Esophagus squamous epithelium (tissue), 5 donors: ENCODE data around the gene CEND1. TPM values are rescaled to one million over a fixed set of nuclear protein-coding genes. Genes with fewer than 3 reads are reported as not detected.

Experiments used
- DNase-seq: peaks from one replicate; lab custom pipeline; 2025; lab: John Stamatoyannopoulos, UW
- H3K27ac ChIP-seq, 4 donors: fragments of 200-600 bp; sonication (generic); one replicate each; pipeline ENCODE4 v1.5.1; 2016 to 2019; ENCODE audit warnings: mild to moderate bottlenecking in 1 of 4
- H3K27me3 ChIP-seq, 4 donors: fragments of 200-600 bp; sonication (generic); 1 replicate in 3 of 4; 2 replicates in 1 of 4; pipeline versions ENCODE4 v1.5.1 to v1.6.0; 2017 to 2021; ENCODE audit warnings: antibody characterized with exemption in 1 of 4
- H3K36me3 ChIP-seq, 3 donors: fragments of 200-600 bp; sonication (generic); one replicate each; pipeline ENCODE4 v1.5.1; 2016 to 2019
- H3K4me1 ChIP-seq, 3 donors: fragments of 200-600 bp; sonication (generic); one replicate each; pipeline ENCODE4 v1.5.1; 2017 to 2019
- H3K4me3 ChIP-seq, 4 donors: fragments of 200-600 bp; sonication (generic); 1 replicate in 3 of 4; 2 replicates in 1 of 4; pipeline ENCODE4 v1.5.1; 2016 to 2019; ENCODE audit warnings: mild to moderate bottlenecking in 2 of 4, moderate library complexity in 1 of 4
- H3K9me3 ChIP-seq, 3 donors: fragments of 200-600 bp; sonication (generic); one replicate each; pipeline ENCODE4 v1.5.1; 2016 to 2019
- POLR2A ChIP-seq, 4 donors: fragments of 450-650 bp; IDR thresholded peaks; one replicate each; pipeline ENCODE4 v1.6.1; 2017; ENCODE audit warnings: antibody characterized with exemption in 4 of 4, mild to moderate bottlenecking in 4 of 4, moderate library complexity in 3 of 4
- WGBS, 2 donors: methylation state at CpG; one replicate each; pipeline ENCODE4 v1.1.5; 2018; 5-methylcytosine and 5-hydroxymethylcytosine counted together
- intact Hi-C: fragments of 100-400 bp; cut with DNase I; formaldehyde crosslinking; loops from one replicate; pipeline ENCODE4 v1.15.0; 2022
- total RNA-seq, 4 donors: library from RNA; depleted of rRNA; stranded (reverse); fragments of >200 nt; gene quantifications; one replicate each; pipeline ENCODE4 v1.1.0, GENCODE V29; 2016
- TF ChIP-seq, protein P1 (sequence below), 6 experiments: fragments of 450-650 bp in 4 of 6; fragments of 200-600 bp in 2 of 6; sonication (generic) in 2 of 6; IDR thresholded peaks; one replicate each; pipeline ENCODE4 v1.5.1; 2016 to 2019; ENCODE audit warnings: antibody characterized with exemption in 6 of 6, mild to moderate bottlenecking in 4 of 6, moderate library complexity in 4 of 6
- donor health status: DM: yes; HTN: yes; CAD: no.

CEND1 gene
- total RNA-seq, 4 donors from 2014 or later, result 0.15 TPM; not detected in 3

- 95 to 97% methylated on average over 2 of the region's 2 CpGs for WGBS, 2 donors
- peaks cover 33 to 97% (median 44%) of the 10 kb centered on the region in 3 donors for H3K36me3 ChIP-seq
- peaks cover 0 to 39% (median 7%) of the 10 kb centered on the region in 3 donors for H3K4me1 ChIP-seq
- no peak overlapping the region for H3K4me3 ChIP-seq
- TF ChIP-seq, protein P1, sequence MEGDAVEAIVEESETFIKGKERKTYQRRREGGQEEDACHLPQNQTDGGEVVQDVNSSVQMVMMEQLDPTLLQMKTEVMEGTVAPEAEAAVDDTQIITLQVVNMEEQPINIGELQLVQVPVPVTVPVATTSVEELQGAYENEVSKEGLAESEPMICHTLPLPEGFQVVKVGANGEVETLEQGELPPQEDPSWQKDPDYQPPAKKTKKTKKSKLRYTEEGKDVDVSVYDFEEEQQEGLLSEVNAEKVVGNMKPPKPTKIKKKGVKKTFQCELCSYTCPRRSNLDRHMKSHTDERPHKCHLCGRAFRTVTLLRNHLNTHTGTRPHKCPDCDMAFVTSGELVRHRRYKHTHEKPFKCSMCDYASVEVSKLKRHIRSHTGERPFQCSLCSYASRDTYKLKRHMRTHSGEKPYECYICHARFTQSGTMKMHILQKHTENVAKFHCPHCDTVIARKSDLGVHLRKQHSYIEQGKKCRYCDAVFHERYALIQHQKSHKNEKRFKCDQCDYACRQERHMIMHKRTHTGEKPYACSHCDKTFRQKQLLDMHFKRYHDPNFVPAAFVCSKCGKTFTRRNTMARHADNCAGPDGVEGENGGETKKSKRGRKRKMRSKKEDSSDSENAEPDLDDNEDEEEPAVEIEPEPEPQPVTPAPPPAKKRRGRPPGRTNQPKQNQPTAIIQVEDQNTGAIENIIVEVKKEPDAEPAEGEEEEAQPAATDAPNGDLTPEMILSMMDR (IDR thresholded peaks at IDR 0.05), result no peak
- no peak for TF ChIP-seq POLR2A (IDR thresholded peaks at IDR 0.05)
- H3K27me3 ChIP-seq, result no peaks in the 10 kb centered on the region
- H3K9me3 ChIP-seq, result no peaks in the 10 kb centered on the region
- H3K27ac ChIP-seq, result no peak overlapping the region
- intact Hi-C loops, result no loop called here
- DNase-seq, result no peak
These were observed 23.0 kb downstream of the CEND1 start for GRCh38 chr11:766936-767210.

GRCh38 chr11:766106-766935 is 23.6 kb downstream of the CEND1 start:
- Histone ChIP-seq H3K9me3 (no peaks in the 10 kb centered on the region), H3K4me1 (peaks cover 0 to 36% (median 7%) of the 10 kb centered on the region in 3 donors), H3K27ac (peak overlapping the region in 2 of 4 donors; percentile 14 to 89), H3K36me3 (peaks cover 33 to 97% (median 49%) of the 10 kb centered on the region in 3 donors), H3K27me3 (no peaks in the 10 kb centered on the region), H3K4me3 (no peak overlapping the region)
- TF ChIP-seq POLR2A (IDR thresholded peaks at IDR 0.05), result no peak
- TF ChIP-seq, protein P1 (IDR thresholded peaks at IDR 0.05), result no peak
- 52 to 54% methylated on average over 5 of the region's 11 CpGs for WGBS, 2 donors
- intact Hi-C loops, result no loop called here
- DNase-seq, result no peak

DNA sequence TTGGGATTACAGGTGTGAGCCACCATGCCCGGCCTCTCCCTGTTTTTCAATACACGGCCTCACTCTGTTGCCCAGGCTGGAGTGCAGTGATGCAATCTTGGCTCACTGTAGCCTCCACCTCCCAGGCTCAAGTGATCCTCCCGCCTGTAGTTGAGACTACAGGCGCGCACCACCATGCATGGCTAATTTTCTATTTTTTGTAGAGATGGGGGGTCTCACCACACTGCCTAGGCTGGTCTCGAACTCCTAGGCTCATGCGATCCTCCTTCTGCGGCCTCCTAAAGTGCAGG is 24.1 kb downstream of the CEND1 start:
- Histone ChIP-seq H3K27me3 (no peaks in the 10 kb centered on the region), H3K36me3 (peaks cover 33 to 97% (median 52%) of the 10 kb centered on the region in 3 donors), H3K27ac (peak overlapping the region in 2 of 4 donors; percentile 14 to 89), H3K9me3 (no peaks in the 10 kb centered on the region), H3K4me1 (peaks cover 0 to 36% (median 7%) of the 10 kb centered on the region in 3 donors), H3K4me3 (no peak overlapping the region)
- intact Hi-C loops, result no loop called here
- WGBS, 2 donors, result 82 to 85% methylated on average over 6 to 7 of the region's 8 CpGs
- no peak for DNase-seq
- no peak for TF ChIP-seq POLR2A (IDR thresholded peaks at IDR 0.05)
- TF ChIP-seq, protein P1 (IDR thresholded peaks at IDR 0.05), result no peak

DNA sequence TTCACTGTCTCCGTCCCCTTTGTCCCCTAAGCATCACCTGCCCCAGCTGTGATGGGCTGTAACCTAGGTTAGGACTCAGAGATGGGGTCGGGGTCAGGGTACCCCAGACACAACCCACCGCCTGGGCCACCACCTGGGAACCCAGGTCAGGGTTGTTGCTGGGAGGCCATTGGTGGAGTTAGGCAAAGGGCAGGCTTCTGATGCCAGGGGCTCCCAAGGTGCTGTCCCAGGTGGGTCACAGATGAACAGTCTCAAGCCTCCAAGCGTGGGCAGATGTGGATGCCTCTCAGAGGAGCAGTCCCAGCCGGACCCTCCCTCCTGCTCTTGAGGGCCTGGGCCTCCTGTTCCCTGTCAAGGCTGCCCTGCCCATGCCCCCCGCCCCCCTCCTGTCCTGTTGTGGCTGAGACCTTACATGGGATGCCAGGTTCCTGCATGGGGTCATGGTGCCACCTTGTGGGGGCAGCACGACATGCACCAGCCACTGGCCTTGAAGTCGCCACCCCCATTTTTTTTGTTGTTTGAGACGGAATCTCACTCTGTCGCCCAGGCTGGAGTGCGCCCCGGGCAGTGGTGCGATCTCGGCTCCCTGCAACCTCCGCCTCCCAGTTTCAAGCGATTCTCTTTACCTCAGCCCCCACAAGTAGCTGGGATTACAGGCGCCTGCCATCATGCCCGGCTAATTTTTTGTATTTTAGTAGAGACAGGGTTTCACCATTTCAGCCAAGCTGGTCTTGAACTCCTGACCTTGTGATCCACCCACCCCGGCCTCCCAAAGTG is 24.7 kb downstream of the CEND1 start:
- Histone ChIP-seq H3K4me1 (peaks cover 0 to 36% (median 7%) of the 10 kb centered on the region in 3 donors), H3K27ac (peak overlapping the region in 3 of 4 donors; percentile 14 to 89 (median 25)), H3K36me3 (peaks cover 35 to 97% (median 52%) of the 10 kb centered on the region in 3 donors), H3K9me3 (no peaks in the 10 kb centered on the region), H3K27me3 (no peaks in the 10 kb centered on the region), H3K4me3 (no peak overlapping the region)
- no peak for TF ChIP-seq POLR2A (IDR thresholded peaks at IDR 0.05)
- TF ChIP-seq, protein P1 (IDR thresholded peaks at IDR 0.05), result peak; percentile 54 to 68 (median 62)
- intact Hi-C loops, result no loop called here
- DNase-seq, result no peak
- WGBS, 2 donors, result 61 to 67% methylated on average over 12 to 13 of the region's 19 CpGs
